ENCODE data around the gene NUDC. TPM values are rescaled to one million over a fixed set of nuclear protein-coding genes. Genes with fewer than 3 reads are reported as not detected.

The NUDC gene
- total RNA-seq, 1 experiment from 2014 or later = 149 TPM

DNA sequence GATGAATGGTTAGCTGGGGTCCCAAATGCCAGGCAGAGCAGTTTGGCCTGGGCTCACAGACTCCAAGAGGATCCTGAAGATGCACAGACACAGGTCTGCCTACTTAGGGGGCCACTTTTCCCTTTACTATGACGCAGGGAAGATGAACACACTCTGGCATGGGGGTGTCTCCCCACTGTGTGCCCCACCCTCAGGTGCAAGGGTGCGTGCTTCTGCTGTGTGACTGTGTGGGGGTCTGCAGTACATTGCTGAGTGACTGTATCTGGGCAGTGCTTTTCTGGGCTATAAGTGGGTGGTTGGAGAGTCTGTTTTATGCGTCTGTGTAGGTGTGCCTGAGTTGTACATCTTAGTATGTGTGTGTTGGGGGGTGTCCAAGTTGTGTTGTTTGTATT lies 11.6 kb upstream of the NUDC start:
- Histone ChIP-seq H3K4me3 (ENCODE audit: low read length) (no peak overlapping the region), H3K79me2 (ENCODE audit: low read length) (no peaks in the 10 kb centered on the region), H3K27me3 (ENCODE audit: low read length) (no peaks in the 10 kb centered on the region), H3F3A (ENCODE audit: low read length, unreplicated experiment) (peaks cover 5% of the 10 kb centered on the region), H3K9me3 (ENCODE audit: low read length) (no peaks in the 10 kb centered on the region), H3K4me2 (ENCODE audit: low read length) (no peak overlapping the region), H3K9me2 (replicated peaks; ENCODE audit: low read length) (no peaks in the 10 kb centered on the region), H2AFZ (ENCODE audit: low read length) (no peak overlapping the region), H3K4me1 (ENCODE audit: insufficient read depth, low read length) (peaks cover 15% of the 10 kb centered on the region), H3K36me3 (ENCODE audit: low read depth, low read length) (no peaks in the 10 kb centered on the region), H4K20me1 (ENCODE audit: low read length) (no peaks in the 10 kb centered on the region), H3K9ac (ENCODE audit: low read length) (no peak overlapping the region), H3K27ac (ENCODE audit: low read length) (no peak overlapping the region)
- POLR2A ChIA-PET (ENCODE audit: unreplicated experiment) = no interaction called here
- no peak for TF ChIP-seq EZH2phosphoT487 (IDR thresholded peaks at IDR 0.05; ENCODE audit: borderline replicate concordance, low read length)
- TF ChIP-seq, protein P1, sequence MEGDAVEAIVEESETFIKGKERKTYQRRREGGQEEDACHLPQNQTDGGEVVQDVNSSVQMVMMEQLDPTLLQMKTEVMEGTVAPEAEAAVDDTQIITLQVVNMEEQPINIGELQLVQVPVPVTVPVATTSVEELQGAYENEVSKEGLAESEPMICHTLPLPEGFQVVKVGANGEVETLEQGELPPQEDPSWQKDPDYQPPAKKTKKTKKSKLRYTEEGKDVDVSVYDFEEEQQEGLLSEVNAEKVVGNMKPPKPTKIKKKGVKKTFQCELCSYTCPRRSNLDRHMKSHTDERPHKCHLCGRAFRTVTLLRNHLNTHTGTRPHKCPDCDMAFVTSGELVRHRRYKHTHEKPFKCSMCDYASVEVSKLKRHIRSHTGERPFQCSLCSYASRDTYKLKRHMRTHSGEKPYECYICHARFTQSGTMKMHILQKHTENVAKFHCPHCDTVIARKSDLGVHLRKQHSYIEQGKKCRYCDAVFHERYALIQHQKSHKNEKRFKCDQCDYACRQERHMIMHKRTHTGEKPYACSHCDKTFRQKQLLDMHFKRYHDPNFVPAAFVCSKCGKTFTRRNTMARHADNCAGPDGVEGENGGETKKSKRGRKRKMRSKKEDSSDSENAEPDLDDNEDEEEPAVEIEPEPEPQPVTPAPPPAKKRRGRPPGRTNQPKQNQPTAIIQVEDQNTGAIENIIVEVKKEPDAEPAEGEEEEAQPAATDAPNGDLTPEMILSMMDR (conservative IDR thresholded peaks at IDR 0.05; ENCODE audit: low read depth, low read length) = no peak
- no peak for TF ChIP-seq EZH2 (IDR thresholded peaks at IDR 0.05; ENCODE audit: low read length, unreplicated experiment)
- BruUV-seq (replicated peaks) = no TSS peak
- CTCF ChIA-PET = no interaction called here
- DNase-seq (no peak), ATAC-seq (no peak)
- intact Hi-C loops (cut with micrococcal nuclease) = no loop called here

DNA sequence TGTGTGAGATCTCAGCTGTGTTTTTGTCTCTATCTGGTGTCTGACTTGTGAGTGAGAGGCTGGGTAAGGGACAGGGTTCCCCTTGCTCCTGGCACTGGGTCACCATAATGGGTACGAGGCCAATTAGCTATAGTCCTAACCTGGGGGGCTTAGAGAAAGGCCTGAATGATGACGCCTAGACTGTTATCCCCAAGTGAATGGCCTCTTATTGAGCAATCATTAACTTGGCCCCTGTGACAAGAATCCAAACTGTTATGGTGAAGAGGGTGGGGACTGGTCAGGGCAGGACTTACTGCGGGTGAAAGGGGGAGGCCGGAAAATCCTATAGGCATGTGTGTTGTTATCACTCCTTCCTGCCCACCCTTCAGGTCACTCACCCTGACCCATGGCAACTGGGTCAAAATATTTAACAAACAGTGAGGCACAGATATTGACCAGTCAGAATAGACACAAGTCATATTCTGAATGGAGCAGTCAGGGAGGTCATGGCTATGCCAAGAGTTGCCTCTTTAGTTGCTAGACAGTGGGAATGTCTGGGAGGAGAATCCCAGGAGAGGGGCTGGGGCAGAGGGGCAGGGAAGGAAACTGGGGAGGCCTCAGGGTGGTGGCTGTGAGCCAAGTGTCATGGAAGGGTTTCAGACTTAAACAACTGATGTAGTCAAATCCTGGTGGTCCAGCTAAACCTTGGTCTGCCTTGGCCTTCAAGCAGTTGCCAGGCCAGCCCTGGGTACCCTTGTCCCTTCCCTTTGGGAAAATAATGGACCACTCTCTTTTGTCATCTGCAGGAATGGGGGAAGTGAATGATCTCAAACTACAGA lies 11.0 kb upstream of the NUDC start:
- intact Hi-C loops (cut with micrococcal nuclease) = no loop called here
- Histone ChIP-seq H3K4me2 (ENCODE audit: low read length) (no peak overlapping the region), H3K9me3 (ENCODE audit: low read length) (no peaks in the 10 kb centered on the region), H3K9ac (ENCODE audit: low read length) (no peak overlapping the region), H3K9me2 (replicated peaks; ENCODE audit: low read length) (no peaks in the 10 kb centered on the region), H3K4me3 (ENCODE audit: low read length) (no peak overlapping the region), H3K27me3 (ENCODE audit: low read length) (no peaks in the 10 kb centered on the region), H3F3A (ENCODE audit: low read length, unreplicated experiment) (peaks cover 5% of the 10 kb centered on the region), H2AFZ (ENCODE audit: low read length) (no peak overlapping the region), H3K27ac (ENCODE audit: low read length) (no peak overlapping the region), H4K20me1 (ENCODE audit: low read length) (no peaks in the 10 kb centered on the region), H3K36me3 (ENCODE audit: low read depth, low read length) (no peaks in the 10 kb centered on the region), H3K4me1 (ENCODE audit: insufficient read depth, low read length) (peaks cover 15% of the 10 kb centered on the region), H3K79me2 (ENCODE audit: low read length) (no peaks in the 10 kb centered on the region)
- BruUV-seq (replicated peaks) = no TSS peak
- DNase-seq = no peak
- POLR2A ChIA-PET (ENCODE audit: unreplicated experiment) = no interaction called here
- CTCF ChIA-PET = no interaction called here
- TF ChIP-seq EZH2phosphoT487 (IDR thresholded peaks at IDR 0.05; ENCODE audit: borderline replicate concordance, low read length) = no peak
- TF ChIP-seq EZH2 (IDR thresholded peaks at IDR 0.05; ENCODE audit: low read length, unreplicated experiment) = no peak
- TF ChIP-seq, protein P1 (conservative IDR thresholded peaks at IDR 0.05; ENCODE audit: low read depth, low read length) = no peak
- ATAC-seq = no peak

DNA sequence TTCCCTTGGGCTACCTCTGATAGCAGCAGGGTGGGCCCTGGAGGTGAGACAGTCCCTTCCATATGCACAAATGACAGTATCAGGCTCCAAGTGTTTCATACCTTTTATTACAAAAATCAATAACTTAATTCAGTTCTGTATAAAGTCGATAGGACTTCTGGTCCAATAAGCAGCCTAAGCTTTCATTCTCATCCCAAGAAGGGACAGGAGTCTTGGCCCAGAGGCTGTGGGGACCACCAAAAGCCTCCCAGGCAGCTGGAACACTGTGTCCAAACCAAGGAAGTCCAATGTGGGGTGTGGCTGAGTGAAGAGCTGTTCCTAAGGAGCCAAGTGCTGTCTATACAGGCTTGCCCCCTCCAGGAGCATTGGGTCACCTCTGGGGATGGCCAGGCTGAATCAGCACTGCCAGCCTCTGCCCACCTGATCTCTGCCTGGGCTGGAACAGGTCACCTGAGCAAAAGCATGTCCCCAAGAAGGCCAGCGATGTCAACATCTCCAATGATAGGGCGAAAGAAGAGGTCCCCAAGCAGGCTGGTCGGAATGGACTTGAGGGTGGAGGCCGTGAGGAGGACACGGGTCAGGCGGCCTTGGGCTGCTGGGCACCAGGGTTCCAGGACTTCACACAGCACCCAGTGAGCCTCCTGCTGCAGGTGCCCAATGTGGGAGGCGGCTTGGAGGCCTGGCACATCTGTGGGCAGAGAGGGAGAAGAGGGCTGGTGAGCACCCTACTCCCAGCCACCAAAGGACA lies 10.0 kb upstream of the NUDC start:
- no peaks in the 10 kb centered on the region for H3K27me3 ChIP-seq (ENCODE audit: low read length)
- no peaks in the 10 kb centered on the region for H3K36me3 ChIP-seq (ENCODE audit: low read depth, low read length)
- H3F3A ChIP-seq (ENCODE audit: low read length, unreplicated experiment) = peaks cover 5% of the 10 kb centered on the region
- H3K9me3 ChIP-seq (ENCODE audit: low read length) = no peaks in the 10 kb centered on the region
- H2AFZ ChIP-seq (ENCODE audit: low read length) = no peak overlapping the region
- BruUV-seq (replicated peaks) = no TSS peak
- H3K4me1 ChIP-seq (ENCODE audit: insufficient read depth, low read length) = peaks cover 15% of the 10 kb centered on the region
- TF ChIP-seq, protein P1 (conservative IDR thresholded peaks at IDR 0.05; ENCODE audit: low read depth, low read length) = no peak
- TF ChIP-seq EZH2phosphoT487 (IDR thresholded peaks at IDR 0.05; ENCODE audit: borderline replicate concordance, low read length) = no peak
- TF ChIP-seq EZH2 (IDR thresholded peaks at IDR 0.05; ENCODE audit: low read length, unreplicated experiment) = no peak
- no peak for ATAC-seq
- no peak overlapping the region for H3K4me2 ChIP-seq (ENCODE audit: low read length)
- no peak for DNase-seq
- intact Hi-C loops (cut with micrococcal nuclease) = no loop called here
- H3K27ac ChIP-seq (ENCODE audit: low read length) = no peak overlapping the region
- H3K4me3 ChIP-seq (ENCODE audit: low read length) = no peak overlapping the region
- ChIA-PET CTCF (no interaction called here), POLR2A (ENCODE audit: unreplicated experiment) (no interaction called here)
- no peaks in the 10 kb centered on the region for H3K9me2 ChIP-seq (replicated peaks; ENCODE audit: low read length)
- H3K9ac ChIP-seq (ENCODE audit: low read length) = no peak overlapping the region
- no peaks in the 10 kb centered on the region for H3K79me2 ChIP-seq (ENCODE audit: low read length)
- H4K20me1 ChIP-seq (ENCODE audit: low read length) = no peaks in the 10 kb centered on the region
